Bronchial epithelial cell (primary cell): ENCODE measurements around the gene FBXW4. TPM values are rescaled to one million over a fixed set of nuclear protein-coding genes. Genes with fewer than 3 reads are reported as not detected.

ENCODE experiments used
- DNase-seq: peaks from one replicate; pipeline ENCODE4 v3.0.0-alpha.2; 2010; ENCODE audit warnings: low read depth
- FAIRE-seq: peaks from 2 replicates; lab custom pipeline; 2011; peaks lifted over from hg19 to GRCh38; lab: Jason Lieb, UNC
- H3K27me3 ChIP-seq: 2 replicates; pipeline ENCODE4 v1.5.1; 2011; ENCODE audit warnings: low read length; ENCODE audit not compliant: control insufficient read depth, insufficient read depth
- H3K36me3 ChIP-seq: 2 replicates; pipeline ENCODE4 v1.5.1; 2011; ENCODE audit warnings: low read length; ENCODE audit not compliant: control insufficient read depth, insufficient read depth
- H3K4me3 ChIP-seq: 2 replicates; pipeline ENCODE4 v1.5.1; 2011; ENCODE audit warnings: mild to moderate bottlenecking, low read depth, low read length, control low read depth
- total RNA-seq: library from RNA; depleted of rRNA; stranded (reverse); fragments of >200 nt; gene quantifications from 2 replicates; pipeline ENCODE4 v1.2.1, GENCODE V29; 2014
- TF ChIP-seq, protein P1 (sequence below): IDR thresholded peaks from 2 replicates; pipeline ENCODE4 v1.5.1; 2011; ENCODE audit warnings: mild to moderate bottlenecking, moderate library complexity, low read length, control low read depth, inconsistent platforms; ENCODE audit not compliant: insufficient read depth, severe bottlenecking

Gene FBXW4
- total RNA-seq, 1 donor from 2014 or later: 49.5 TPM

GRCh38 chr10:101675115-101675514 is 19.9 kb downstream of the FBXW4 start:
- FAIRE-seq (no peak), DNase-seq (no peak)
- H3K27me3 ChIP-seq: no peaks in the 10 kb centered on the region
- peaks cover 16% of the 10 kb centered on the region for H3K36me3 ChIP-seq
- H3K4me3 ChIP-seq: no peak overlapping the region
- TF ChIP-seq, protein P1, sequence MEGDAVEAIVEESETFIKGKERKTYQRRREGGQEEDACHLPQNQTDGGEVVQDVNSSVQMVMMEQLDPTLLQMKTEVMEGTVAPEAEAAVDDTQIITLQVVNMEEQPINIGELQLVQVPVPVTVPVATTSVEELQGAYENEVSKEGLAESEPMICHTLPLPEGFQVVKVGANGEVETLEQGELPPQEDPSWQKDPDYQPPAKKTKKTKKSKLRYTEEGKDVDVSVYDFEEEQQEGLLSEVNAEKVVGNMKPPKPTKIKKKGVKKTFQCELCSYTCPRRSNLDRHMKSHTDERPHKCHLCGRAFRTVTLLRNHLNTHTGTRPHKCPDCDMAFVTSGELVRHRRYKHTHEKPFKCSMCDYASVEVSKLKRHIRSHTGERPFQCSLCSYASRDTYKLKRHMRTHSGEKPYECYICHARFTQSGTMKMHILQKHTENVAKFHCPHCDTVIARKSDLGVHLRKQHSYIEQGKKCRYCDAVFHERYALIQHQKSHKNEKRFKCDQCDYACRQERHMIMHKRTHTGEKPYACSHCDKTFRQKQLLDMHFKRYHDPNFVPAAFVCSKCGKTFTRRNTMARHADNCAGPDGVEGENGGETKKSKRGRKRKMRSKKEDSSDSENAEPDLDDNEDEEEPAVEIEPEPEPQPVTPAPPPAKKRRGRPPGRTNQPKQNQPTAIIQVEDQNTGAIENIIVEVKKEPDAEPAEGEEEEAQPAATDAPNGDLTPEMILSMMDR: no peak

- Histone ChIP-seq H3K27me3 (no peaks in the 10 kb centered on the region), H3K36me3 (peaks cover 19% of the 10 kb centered on the region), H3K4me3 (no peak overlapping the region)
- FAIRE-seq: no peak
- TF ChIP-seq, protein P1: no peak
- no peak for DNase-seq
Measured at GRCh38 chr10:101672536-101672935, 22.4 kb downstream of the FBXW4 start.

GRCh38 chr10:101671453-101671852 is 23.5 kb downstream of the FBXW4 start:
- DNase-seq (no peak), FAIRE-seq (no peak)
- Histone ChIP-seq H3K27me3 (no peaks in the 10 kb centered on the region), H3K4me3 (no peak overlapping the region), H3K36me3 (peaks cover 19% of the 10 kb centered on the region)
- TF ChIP-seq, protein P1: no peak

GRCh38 chr10:101670635-101671034 is 24.3 kb downstream of the FBXW4 start:
- TF ChIP-seq, protein P1: no peak
- DNase-seq (no peak), FAIRE-seq (no peak)
- H3K36me3 ChIP-seq: peaks cover 23% of the 10 kb centered on the region
- no peaks in the 10 kb centered on the region for H3K27me3 ChIP-seq
- no peak overlapping the region for H3K4me3 ChIP-seq

- Histone ChIP-seq H3K4me3 (no peak overlapping the region), H3K36me3 (peaks cover 21% of the 10 kb centered on the region), H3K27me3 (no peaks in the 10 kb centered on the region)
- DNase-seq: no peak
- TF ChIP-seq, protein P1: no peak
- FAIRE-seq: no peak
Measured at GRCh38 chr10:101669181-101669580, 25.8 kb downstream of the FBXW4 start.

GRCh38 chr10:101668566-101668965 is 26.4 kb downstream of the FBXW4 start:
- Histone ChIP-seq H3K4me3 (no peak overlapping the region), H3K36me3 (peaks cover 23% of the 10 kb centered on the region), H3K27me3 (no peaks in the 10 kb centered on the region)
- FAIRE-seq (no peak), DNase-seq (no peak)
- TF ChIP-seq, protein P1: no peak
